H1 (cell line): ENCODE measurements around the gene GGT7. TPM values are rescaled to one million over a fixed set of nuclear protein-coding genes. Genes with fewer than 3 reads are reported as not detected.

Experiments
- CTCF ChIA-PET: fragments of 300-600 bp; sonication (Branson Sonifier 250); formaldehyde crosslinking; loops from one replicate; lab custom pipeline; 2021; ENCODE audit not compliant: partially characterized antibody; lab: Charles Lee
- POLR2A ChIA-PET: fragments of 300-600 bp; sonication (Branson Sonifier 250); formaldehyde crosslinking; loops from one replicate; lab custom pipeline; 2021; ENCODE audit warnings: inconsistent platforms; ENCODE audit not compliant: partially characterized antibody; lab: Charles Lee
- DNase-seq, 2 experiments: peaks; one replicate each; pipeline versions ENCODE4 v3.0.0 to v3.0.0-alpha.2; 2010 to 2022; ENCODE audit warnings: low spot score in 2 of 2, low read depth in 1 of 2, mixed read lengths in 1 of 2
- FAIRE-seq: peaks from 2 replicates; lab custom pipeline; 2011; peaks lifted over from hg19 to GRCh38; lab: Jason Lieb, UNC
- H2AFZ ChIP-seq: 2 replicates; pipeline ENCODE4 v1.8.1; 2012; ENCODE audit warnings: low read length, inconsistent platforms
- H2AK5ac ChIP-seq: 2 replicates; pipeline ENCODE4 v1.6.1; 2013; ENCODE audit warnings: low read depth, low read length
- H2BK120ac ChIP-seq: replicated peaks from 2 replicates; pipeline ENCODE3; 2013; ENCODE audit warnings: low read depth, low read length, inconsistent platforms
- H2BK12ac ChIP-seq: 2 replicates; pipeline ENCODE4 v1.6.1; 2013; ENCODE audit warnings: low read depth, low read length
- H2BK15ac ChIP-seq: 2 replicates; pipeline ENCODE4 v1.6.1; 2013; ENCODE audit warnings: low read length
- H2BK20ac ChIP-seq: 2 replicates; pipeline ENCODE4 v1.6.1; 2013; ENCODE audit warnings: low read length
- H2BK5ac ChIP-seq: 2 replicates; pipeline ENCODE4 v1.6.1; 2013; ENCODE audit warnings: low read depth, low read length
- H3K14ac ChIP-seq: 2 replicates; pipeline ENCODE4 v1.6.1; 2013; ENCODE audit warnings: inconsistent platforms; ENCODE audit not compliant: insufficient read length
- H3K18ac ChIP-seq: 2 replicates; pipeline ENCODE4 v1.6.1; 2013; ENCODE audit warnings: low read length; ENCODE audit errors: extremely low read depth
- H3K23ac ChIP-seq: 2 replicates; pipeline ENCODE4 v1.6.1; 2013; ENCODE audit warnings: inconsistent platforms; ENCODE audit not compliant: insufficient read length
- H3K23me2 ChIP-seq: 2 replicates; pipeline ENCODE4 v1.6.1; 2013; ENCODE audit warnings: low read depth, low read length
- H3K27ac ChIP-seq: 2 replicates; pipeline ENCODE4 v1.6.1; 2011; ENCODE audit warnings: low read depth, low read length, inconsistent platforms
- H3K27me3 ChIP-seq, 4 experiments: replicated peaks in 1 of 4; 1 replicate in 1 of 4; 2 replicates in 3 of 4; pipeline versions ENCODE4 v1.6.1 to v1.8.1; 2011 to 2013; ENCODE audit warnings: low read length in 3 of 4, mild to moderate bottlenecking in 3 of 4, inconsistent platforms in 2 of 4, mixed read lengths in 2 of 4, moderate library complexity in 1 of 4; ENCODE audit not compliant: control insufficient read depth in 3 of 4, insufficient read depth in 3 of 4; ENCODE audit errors: extremely low read depth in 1 of 4
- H3K36me3 ChIP-seq, 4 experiments: 2 replicates each; pipeline versions ENCODE4 v1.6.1 to v1.8.1; 2011 to 2013; ENCODE audit warnings: mild to moderate bottlenecking in 4 of 4, low read length in 3 of 4, moderate library complexity in 2 of 4, control low read depth in 1 of 4, inconsistent platforms in 1 of 4; ENCODE audit not compliant: insufficient read depth in 4 of 4, control insufficient read depth in 2 of 4
- H3K4ac ChIP-seq: replicated peaks from 2 replicates; pipeline ENCODE3; 2013; ENCODE audit warnings: low read length, low read depth, mixed read lengths, inconsistent platforms; ENCODE audit not compliant: insufficient read length
- H3K4me1 ChIP-seq, 4 experiments: replicated peaks in 1 of 4; 1 replicate in 1 of 4; 2 replicates in 3 of 4; pipeline versions ENCODE4 v1.6.1 to v1.8.1; 2011 to 2013; ENCODE audit warnings: low read length in 3 of 4, inconsistent platforms in 2 of 4, mixed read lengths in 1 of 4; ENCODE audit not compliant: insufficient read depth in 4 of 4, control insufficient read depth in 3 of 4
- H3K4me2 ChIP-seq, 2 experiments: 2 replicates each; pipeline versions ENCODE4 v1.6.1 to v1.8.1; 2011 to 2013; ENCODE audit warnings: low read depth in 2 of 2, low read length in 2 of 2, control low read depth in 1 of 2, inconsistent platforms in 1 of 2, mild to moderate bottlenecking in 1 of 2; ENCODE audit not compliant: insufficient read depth in 1 of 2
- H3K4me3 ChIP-seq, 4 experiments: fragments of 200-600, 300-600 bp in 1 of 4; sonication (generic), shearing (Covaris generic), sonication (Bioruptor Twin) in 1 of 4; 2 replicates each; pipeline versions ENCODE4 v1.5.1 to v1.8.1; 2011 to 2016; ENCODE audit warnings: low read length in 4 of 4, low read depth in 3 of 4, control low read depth in 2 of 4, inconsistent platforms in 2 of 4, mild to moderate bottlenecking in 2 of 4, mixed read lengths in 1 of 4, moderate library complexity in 1 of 4; ENCODE audit not compliant: insufficient read depth in 2 of 4; ENCODE audit errors: extremely low read depth in 1 of 4
- H3K56ac ChIP-seq: replicated peaks from 2 replicates; pipeline ENCODE3; 2013; ENCODE audit warnings: low read depth, mild to moderate bottlenecking, mixed read lengths, low read length, inconsistent platforms; ENCODE audit not compliant: insufficient read length
- H3K79me1 ChIP-seq: 2 replicates; pipeline ENCODE4 v1.6.1; 2013; ENCODE audit warnings: low read depth, low read length, control low read depth
- H3K79me2 ChIP-seq, 2 experiments: 2 replicates each; pipeline versions ENCODE4 v1.6.1 to v1.8.1; 2012 to 2013; ENCODE audit warnings: low read length in 2 of 2, mild to moderate bottlenecking in 2 of 2, inconsistent platforms in 1 of 2; ENCODE audit not compliant: insufficient read depth in 2 of 2, control insufficient read depth in 1 of 2
- H3K9ac ChIP-seq, 4 experiments: replicated peaks in 1 of 4; 1 replicate in 1 of 4; 2 replicates in 3 of 4; pipeline versions ENCODE4 v1.6.1 to v1.8.1; 2011 to 2013; ENCODE audit warnings: low read depth in 3 of 4, low read length in 3 of 4, control low read depth in 2 of 4, mild to moderate bottlenecking in 2 of 4, moderate library complexity in 2 of 4, inconsistent platforms in 1 of 4; ENCODE audit errors: extremely low read depth in 1 of 4
- H3K9me3 ChIP-seq, 2 experiments: 2 replicates each; pipeline versions ENCODE4 v1.6.1 to v1.8.1; 2012 to 2013; ENCODE audit warnings: mild to moderate bottlenecking in 2 of 2, moderate library complexity in 2 of 2, control low read depth in 1 of 2, inconsistent platforms in 1 of 2, low read depth in 1 of 2, low read length in 1 of 2, mixed read lengths in 1 of 2; ENCODE audit not compliant: insufficient read depth in 2 of 2
- H4K20me1 ChIP-seq, 2 experiments: replicated peaks in 1 of 2; 2 replicates each; pipeline versions ENCODE3 to v1.8.1; 2011 to 2013; ENCODE audit warnings: inconsistent platforms in 2 of 2, low read length in 2 of 2, mild to moderate bottlenecking in 1 of 2; ENCODE audit not compliant: insufficient read depth in 2 of 2, control insufficient read depth in 1 of 2
- H4K5ac ChIP-seq: 2 replicates; pipeline ENCODE4 v1.6.1; 2013; ENCODE audit warnings: low read length, low read depth, mixed read lengths, inconsistent platforms; ENCODE audit not compliant: insufficient read length
- H4K8ac ChIP-seq: 2 replicates; pipeline ENCODE4 v1.8.0; 2013; ENCODE audit warnings: mild to moderate bottlenecking, moderate library complexity, low read length, inconsistent platforms; ENCODE audit not compliant: insufficient read depth; ENCODE audit errors: extremely low read depth
- H4K91ac ChIP-seq: replicated peaks from 2 replicates; pipeline ENCODE3; 2013; ENCODE audit warnings: low read length, mixed read lengths, inconsistent platforms; ENCODE audit not compliant: insufficient read length
- BRCA1 ChIP-seq: IDR thresholded peaks from 2 replicates; pipeline ENCODE4 v1.6.1; 2012; ENCODE audit warnings: low read depth, low read length, improper control_type of control experiment
- GABPA ChIP-seq: IDR thresholded peaks from 2 replicates; pipeline ENCODE4 v1.6.1; 2011; ENCODE audit warnings: mild to moderate bottlenecking, low read length, moderate library complexity, borderline replicate concordance; ENCODE audit not compliant: insufficient read depth
- GTF2F1 ChIP-seq: IDR thresholded peaks from 2 replicates; pipeline ENCODE4 v1.6.1; 2012; ENCODE audit warnings: low read depth, low read length, improper control_type of control experiment, borderline replicate concordance
- JUND ChIP-seq: IDR thresholded peaks from 2 replicates; pipeline ENCODE4 v1.6.1; 2011; ENCODE audit warnings: mild to moderate bottlenecking, improper control_type of control experiment, low read length
- KDM1A ChIP-seq: fragments of 200-600, 300-600 bp; sonication (generic); IDR thresholded peaks from 2 replicates; pipeline ENCODE4 v1.7.1; 2016; ENCODE audit warnings: mild to moderate bottlenecking, low read length, borderline replicate concordance
- MAX ChIP-seq: IDR thresholded peaks from 2 replicates; pipeline ENCODE4 v1.6.1; 2012; ENCODE audit warnings: inconsistent platforms
- PHF8 ChIP-seq: fragments of 200-600 bp; sonication (generic); conservative IDR thresholded peaks from 2 replicates; pipeline ENCODE4 v1.7.1; 2012; ENCODE audit warnings: low read depth, mild to moderate bottlenecking, inconsistent platforms, low read length, moderate library complexity
- RBBP5 ChIP-seq: IDR thresholded peaks from 2 replicates; pipeline ENCODE4 v1.7.1; 2012; ENCODE audit warnings: low read depth, mild to moderate bottlenecking, inconsistent platforms, low read length, moderate library complexity, borderline replicate concordance
- RFX5 ChIP-seq: IDR thresholded peaks from 2 replicates; pipeline ENCODE4 v1.6.1; 2011; ENCODE audit warnings: low read depth, low read length, improper control_type of control experiment, borderline replicate concordance
- SIX5 ChIP-seq: IDR thresholded peaks from 2 replicates; pipeline ENCODE4 v1.6.1; 2011; ENCODE audit warnings: mild to moderate bottlenecking, low read depth, low read length
- TAF7 ChIP-seq: optimal IDR thresholded peaks from 2 replicates; pipeline ENCODE3; 2011; ENCODE audit warnings: low read depth, mild to moderate bottlenecking, inconsistent platforms, low read length, moderate library complexity, borderline replicate concordance
- TEAD4 ChIP-seq: IDR thresholded peaks from 2 replicates; pipeline ENCODE4 v1.6.1; 2012; ENCODE audit warnings: low read depth, low read length, inconsistent platforms, mixed read lengths
- WGBS, 2 experiments: shearing (Covaris generic) in 1 of 2; methylation state at CpG; one replicate each; pipeline versions ENCODE4 v1.1.6 to v1.1.7; 2013 to 2015; ENCODE audit warnings: low lambda C conversion rate in 2 of 2, mixed read lengths in 2 of 2, inconsistent platforms in 1 of 2, low coverage in 1 of 2, missing lambda C conversion rate in 1 of 2; ENCODE audit not compliant: insufficient replicate concordance in 2 of 2, insufficient coverage in 1 of 2, insufficient read length in 1 of 2; ENCODE audit errors: extremely low coverage in 1 of 2, missing lambda C conversion rate in 1 of 2; 5-methylcytosine and 5-hydroxymethylcytosine counted together
- polyA plus RNA-seq, 7 experiments: library from polyadenylated mRNA; depleted of rRNA in 3 of 7; stranded (reverse) in 5 of 7; unstranded in 2 of 7; fragments of >200 nt in 5 of 7; fragments of 200-250 nt in 2 of 7; gene quantifications; 1 replicate in 5 of 7; 2 replicates in 1 of 7; 4 replicates in 1 of 7; pipeline versions ENCODE4 v1.2.1 to v1.2.3, GENCODE V29; 2011 to 2013; ENCODE audit warnings: missing spikeins in 2 of 7, mixed read lengths in 2 of 7
- total RNA-seq: library from RNA; stranded (reverse); fragmentation: NEBNext Ultra II Directional; extraction: Animal tissue kit (Norgen Biotek cat#: 25700); gene quantifications from 2 replicates; pipeline ENCODE4 v1.2.1, GENCODE V29; 2021

The GGT7 gene
- total and polyA plus RNA-seq, 2 of the 8 experiments (the other 6 are each of a cell fraction or from before 2014, with no cell fraction given), result 20.2 to 25.5 TPM

GRCh38 chr20:34907616-34908469, 35.2 kb upstream of the GGT7 start:
- H3K23me2 ChIP-seq, result no peaks in the 10 kb centered on the region
- peaks cover 0 to 1% of the 10 kb centered on the region in 2 experiments for H4K20me1 ChIP-seq
- H3K79me2 ChIP-seq, result no peaks in the 10 kb centered on the region
- 73% methylated on average over 7 of the region's 7 CpGs; no CpG with 5 or more reads in 1 of the 2 experiments for WGBS, 2 experiments
- no peak overlapping the region for H2AK5ac ChIP-seq
- no peaks in the 10 kb centered on the region for H3K27me3 ChIP-seq
- H3K4me1 ChIP-seq, result no peaks in the 10 kb centered on the region
- no peak overlapping the region for H4K8ac ChIP-seq
- no peak overlapping the region for H4K91ac ChIP-seq
- H3K14ac ChIP-seq, result no peak overlapping the region
- no peaks in the 10 kb centered on the region for H3K36me3 ChIP-seq
- no peaks in the 10 kb centered on the region for H3K79me1 ChIP-seq
- no peak overlapping the region for H2BK120ac ChIP-seq
- CTCF ChIA-PET, result interaction anchor here (0.5 to 1.4 kb wide), 3 partner anchors 12 to 1010 kb away, joined by 4 to 5 read pairs (median 4); no protein-coding TSS in a partner anchor
- POLR2A ChIA-PET, result interaction anchor here (1.0 to 1.1 kb wide), 2 partner anchors 8 to 11 kb away, joined by 3 read pairs; no protein-coding TSS in a partner anchor
- no peak overlapping the region for H3K4me3 ChIP-seq
- H2BK15ac ChIP-seq, result no peak overlapping the region
- no peak overlapping the region for H3K23ac ChIP-seq
- H2BK20ac ChIP-seq, result no peak overlapping the region
- no peak overlapping the region for H3K56ac ChIP-seq
- no peak overlapping the region for H3K18ac ChIP-seq
- H4K5ac ChIP-seq, result no peak overlapping the region
- no peak overlapping the region for H3K4me2 ChIP-seq
- H2AFZ ChIP-seq, result no peak overlapping the region
- H3K27ac ChIP-seq, result no peak overlapping the region
- H2BK12ac ChIP-seq, result no peak overlapping the region
- no peak overlapping the region for H3K4ac ChIP-seq
- no peak for FAIRE-seq
- no peaks in the 10 kb centered on the region for H3K9me3 ChIP-seq
- DNase-seq, result no peak
- H3K9ac ChIP-seq, result no peak overlapping the region
- no peak overlapping the region for H2BK5ac ChIP-seq
- no peak for TF ChIP-seq BRCA1
- TF ChIP-seq JUND, result no peak
- no peak for TF ChIP-seq PHF8
- no peak for TF ChIP-seq KDM1A
- TF ChIP-seq GTF2F1, result no peak
- no peak for TF ChIP-seq GABPA
- TF ChIP-seq RFX5, result no peak
- no peak for TF ChIP-seq RBBP5
- TF ChIP-seq MAX, result no peak
- TF ChIP-seq SIX5, result no peak
- no peak for TF ChIP-seq TEAD4
- no peak for TF ChIP-seq TAF7
